NCI-H1694 treated with DMSO at 0.1 percent for 48 hours (cell line): ENCODE measurements around the gene ZNF513.

ENCODE experiments used
- DNase-seq: peaks from one replicate; lab custom pipeline; 2025; lab: John Stamatoyannopoulos, UW

ZNF513 gene

GRCh38 chr2:27381577-27382181 lies 1.1 kb upstream of the ZNF513 start:
- DNase-seq: no peak

GRCh38 chr2:27379836-27380625 lies 503 bp downstream of the ZNF513 start:
- DNase-seq: no peak

GRCh38 chr2:27379383-27379835 lies 1.1 kb downstream of the ZNF513 start:
- DNase-seq: no peak

GRCh38 chr2:27378809-27379290 lies 1.7 kb downstream of the ZNF513 start:
- no peak for DNase-seq

GRCh38 chr2:27378096-27378808 lies 2.3 kb downstream of the ZNF513 start:
- no peak for DNase-seq

GRCh38 chr2:27377618-27378095 lies 2.9 kb downstream of the ZNF513 start:
- no peak for DNase-seq

GRCh38 chr2:27376866-27377617 lies 3.5 kb downstream of the ZNF513 start:
- no peak for DNase-seq

GRCh38 chr2:27376151-27376865 lies 4.2 kb downstream of the ZNF513 start:
- DNase-seq: no peak

GRCh38 chr2:27375513-27376099 lies 4.9 kb downstream of the ZNF513 start:
- no peak for DNase-seq

GRCh38 chr2:27373567-27373966 lies 7.0 kb downstream of the ZNF513 start:
- DNase-seq: no peak

- DNase-seq: no peak
These were observed 7.6 kb downstream of the ZNF513 start for GRCh38 chr2:27372937-27373336.

GRCh38 chr2:27370816-27371620 lies 9.5 kb downstream of the ZNF513 start:
- DNase-seq: no peak

- DNase-seq: peak; percentile 99
These were observed 10.3 kb downstream of the ZNF513 start, which contains the start of the genes EIF2B4 and SNX17 for GRCh38 chr2:27370026-27370815. TSS of gene EIF2B4 (minus strand) at chr2:27370338. CDS start at chr2:27370314, 24 bp downstream. TSS of gene SNX17 (plus strand) at chr2:27370616. CDS start at chr2:27370744, 128 bp downstream.

GRCh38 chr2:27369471-27370025 lies 11.0 kb downstream of the ZNF513 start:
- peak; percentile 26 for DNase-seq

GRCh38 chr2:27363933-27364332 lies 16.6 kb downstream of the ZNF513 start:
- DNase-seq: no peak

GRCh38 chr2:27362678-27363420 lies 17.7 kb downstream of the ZNF513 start:
- DNase-seq: no peak

GRCh38 chr2:27356382-27357181 lies 24.0 kb downstream of the ZNF513 start, which contains the start of gene GTF3C2:
TSS of gene GTF3C2 (minus strand) at chr2:27356764. CDS start at chr2:27343554, 13,210 bp downstream.
- peak; percentile 96 for DNase-seq
